HEK293 (cell line): ENCODE measurements around the gene CMYA5.

Experiments
- KLF1 ChIP-seq: fragments of 450-650 bp; formaldehyde crosslinking; IDR thresholded peaks from 2 replicates; pipeline ENCODE4 v1.5.1; 2016; ENCODE audit warnings: missing biosample characterization, missing genetic modification characterization
- PATZ1 ChIP-seq: fragments of 450-650 bp; formaldehyde crosslinking; IDR thresholded peaks from 2 replicates; pipeline ENCODE4 v1.5.1; 2016; ENCODE audit warnings: missing biosample characterization, missing genetic modification characterization
- ZNF837 ChIP-seq: fragments of 450-650 bp; formaldehyde crosslinking; IDR thresholded peaks from 2 replicates; pipeline ENCODE4 v1.5.1; 2016; ENCODE audit warnings: missing biosample characterization, missing genetic modification characterization

DNA sequence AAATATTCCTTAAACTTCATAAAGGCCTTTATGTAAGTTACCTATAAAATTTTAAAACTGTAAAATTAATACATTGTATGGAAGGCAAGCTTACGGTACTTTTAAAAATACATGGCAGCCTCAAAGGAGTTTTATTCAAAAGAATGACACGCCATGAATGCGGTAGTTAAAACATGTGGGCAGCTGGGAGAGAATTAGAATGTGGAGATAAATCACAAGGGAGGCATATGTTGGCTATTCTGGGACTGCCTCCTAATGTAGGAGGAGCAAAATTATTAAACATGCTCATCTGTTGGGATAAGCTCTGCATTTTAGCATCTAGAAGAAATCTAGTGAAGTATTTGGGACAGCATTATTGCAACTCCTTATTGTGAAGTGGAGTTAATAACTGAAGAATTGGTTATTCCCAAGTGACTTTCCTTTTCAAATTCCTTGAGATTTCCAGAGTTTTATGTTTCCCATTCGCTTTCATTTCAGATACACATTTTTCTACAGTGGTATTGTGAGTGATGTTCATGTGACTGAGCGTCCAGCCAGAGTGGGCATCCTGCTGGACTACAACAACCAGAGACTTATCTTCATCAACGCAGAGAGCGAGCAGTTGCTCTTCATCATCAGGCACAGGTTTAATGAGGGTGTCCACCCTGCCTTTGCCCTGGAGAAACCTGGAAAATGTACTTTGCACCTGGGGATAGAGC lies 109.4 kb downstream of the CMYA5 start:
- TF ChIP-seq PATZ1 (tag by site-specific recombination) (no peak), ZNF837 (tag by site-specific recombination) (no peak), KLF1 (tag by site-specific recombination) (no peak)
